Activated CD4-positive, alpha-beta memory T cell treated with anti-CD3 and anti-CD28 coated beads, Interleukin-2, amount 10 ng/mL, durations not matched to agents 7 days and 5 days (primary cell): ENCODE results near the gene PKD1L1. TPM values are rescaled to one million over a fixed set of nuclear protein-coding genes. Genes with fewer than 3 reads are reported as not detected.

Source experiments
- CTCF ChIA-PET: fragments of 350-600 bp; sonication (Branson Sonifier 250); formaldehyde crosslinking; loops from one replicate; lab custom pipeline; 2021; ENCODE audit warnings: antibody characterized with exemption, inconsistent platforms; lab: Charles Lee
- POLR2A ChIA-PET: fragments of 350-600 bp; sonication (Branson Sonifier 250); formaldehyde crosslinking; loops from one replicate; lab custom pipeline; 2021; ENCODE audit warnings: antibody characterized with exemption; lab: Charles Lee
- DNase-seq: peaks from one replicate; pipeline ENCODE4 v3.0.0-alpha.2; 2020
- H3K27ac Mint-ChIP-seq: one replicate; pipeline ENCODE4 v1.8.0; 2021; ENCODE audit warnings: mild to moderate bottlenecking, mixed read lengths
- H3K27me3 Mint-ChIP-seq: one replicate; pipeline ENCODE4 v1.8.0; 2021; ENCODE audit warnings: mixed read lengths
- H3K36me3 Mint-ChIP-seq: one replicate; pipeline ENCODE4 v1.8.0; 2021; ENCODE audit warnings: low read depth, mixed read lengths
- H3K4me1 Mint-ChIP-seq: one replicate; pipeline ENCODE4 v1.8.0; 2021; ENCODE audit warnings: mixed read lengths
- H3K4me3 Mint-ChIP-seq: one replicate; pipeline ENCODE4 v1.8.0; 2021; ENCODE audit warnings: mild to moderate bottlenecking, mixed read lengths
- H3K9me3 Mint-ChIP-seq: one replicate; pipeline ENCODE4 v1.8.0; 2021; ENCODE audit warnings: mixed read lengths
- total RNA-seq, 2 experiments: library from RNA; stranded (reverse); gene quantifications; one replicate each; pipeline ENCODE4 v1.2.3, GENCODE V29; 2021

Gene PKD1L1
- total RNA-seq, 2 experiments from 2014 or later = 0.05 to 0.48 TPM

- Mint-ChIP-seq H3K4me1 (no peaks in the 10 kb centered on the region), H3K36me3 (no peaks in the 10 kb centered on the region)
- POLR2A ChIA-PET = no interaction called here
These were observed 155.6 kb downstream of the PKD1L1 start for GRCh38 chr7:47792521-47793121.

GRCh38 chr7:47791682-47792081 lies 156.6 kb downstream of the PKD1L1 start:
- Mint-ChIP-seq H3K27ac (no peak overlapping the region), H3K36me3 (no peaks in the 10 kb centered on the region), H3K27me3 (peaks cover 7% of the 10 kb centered on the region), H3K4me1 (no peaks in the 10 kb centered on the region), H3K4me3 (no peak overlapping the region), H3K9me3 (no peaks in the 10 kb centered on the region)
- ChIA-PET CTCF (no interaction called here), POLR2A (no interaction called here)
- no peak for DNase-seq

More at GRCh38 chr7:47792521-47793121, 155.6 kb downstream of the PKD1L1 start:
- H3K27ac Mint-ChIP-seq = no peak overlapping the region
- no peak for DNase-seq
- CTCF ChIA-PET = no interaction called here
- no peak overlapping the region for H3K4me3 Mint-ChIP-seq
- no peaks in the 10 kb centered on the region for H3K9me3 Mint-ChIP-seq
- H3K27me3 Mint-ChIP-seq = peaks cover 7% of the 10 kb centered on the region

GRCh38 chr7:47788083-47788482 lies 160.2 kb downstream of the PKD1L1 start:
- Mint-ChIP-seq H3K36me3 (no peaks in the 10 kb centered on the region), H3K27ac (no peak overlapping the region), H3K27me3 (peaks cover 1% of the 10 kb centered on the region), H3K9me3 (no peaks in the 10 kb centered on the region), H3K4me3 (no peak overlapping the region), H3K4me1 (no peaks in the 10 kb centered on the region)
- ChIA-PET POLR2A (no interaction called here), CTCF (no interaction called here)
- no peak for DNase-seq

- ChIA-PET CTCF (no interaction called here), POLR2A (no interaction called here)
- DNase-seq = no peak
- Mint-ChIP-seq H3K9me3 (no peaks in the 10 kb centered on the region), H3K27ac (no peak overlapping the region), H3K27me3 (peaks cover 1% of the 10 kb centered on the region), H3K36me3 (no peaks in the 10 kb centered on the region), H3K4me1 (no peaks in the 10 kb centered on the region), H3K4me3 (no peak overlapping the region)
These were observed 160.8 kb downstream of the PKD1L1 start for GRCh38 chr7:47787249-47788069.

GRCh38 chr7:47786557-47787248 lies 161.6 kb downstream of the PKD1L1 start:
- no peak for DNase-seq
- ChIA-PET POLR2A (interaction anchor here (0.7 kb wide), 1 partner anchor 1400 kb away, joined by 3 read pairs; no protein-coding TSS in a partner anchor), CTCF (no interaction called here)
- Mint-ChIP-seq H3K27me3 (peaks cover 3% of the 10 kb centered on the region), H3K27ac (no peak overlapping the region), H3K9me3 (no peaks in the 10 kb centered on the region), H3K36me3 (no peaks in the 10 kb centered on the region), H3K4me1 (no peaks in the 10 kb centered on the region), H3K4me3 (no peak overlapping the region)

- Mint-ChIP-seq H3K4me1 (no peaks in the 10 kb centered on the region), H3K27me3 (peaks cover 5% of the 10 kb centered on the region), H3K27ac (no peak overlapping the region), H3K9me3 (no peaks in the 10 kb centered on the region), H3K36me3 (no peaks in the 10 kb centered on the region), H3K4me3 (no peak overlapping the region)
- DNase-seq = no peak
- POLR2A ChIA-PET = interaction anchor here (0.7 kb wide), 1 partner anchor 1400 kb away, joined by 3 read pairs; no protein-coding TSS in a partner anchor
- CTCF ChIA-PET = interaction anchor here (1.5 kb wide), 1 partner anchor 33 kb away, joined by 4 read pairs; no protein-coding TSS in a partner anchor
These were observed 162.2 kb downstream of the PKD1L1 start for GRCh38 chr7:47785923-47786556.

GRCh38 chr7:47783456-47784223 lies 164.6 kb downstream of the PKD1L1 start:
- POLR2A ChIA-PET = no interaction called here
- CTCF ChIA-PET = no interaction called here

GRCh38 chr7:47782792-47783191 lies 165.5 kb downstream of the PKD1L1 start:
- Mint-ChIP-seq H3K4me3 (no peak overlapping the region), H3K36me3 (no peaks in the 10 kb centered on the region), H3K4me1 (no peaks in the 10 kb centered on the region), H3K9me3 (no peaks in the 10 kb centered on the region), H3K27me3 (peaks cover 5% of the 10 kb centered on the region), H3K27ac (no peak overlapping the region)
- no peak for DNase-seq
- ChIA-PET CTCF (no interaction called here), POLR2A (no interaction called here)

More at GRCh38 chr7:47783456-47784223, 164.6 kb downstream of the PKD1L1 start:
- Mint-ChIP-seq H3K36me3 (no peaks in the 10 kb centered on the region), H3K9me3 (no peaks in the 10 kb centered on the region), H3K27me3 (peaks cover 5% of the 10 kb centered on the region), H3K4me1 (no peaks in the 10 kb centered on the region), H3K27ac (no peak overlapping the region), H3K4me3 (no peak overlapping the region)
- DNase-seq = no peak

GRCh38 chr7:47782022-47782421 lies 166.2 kb downstream of the PKD1L1 start:
- ChIA-PET POLR2A (no interaction called here), CTCF (no interaction called here)

GRCh38 chr7:47780555-47780954 lies 167.7 kb downstream of the PKD1L1 start:
- H3K36me3 Mint-ChIP-seq = no peaks in the 10 kb centered on the region
- H3K27ac Mint-ChIP-seq = no peak overlapping the region
- no peak overlapping the region for H3K4me3 Mint-ChIP-seq
- H3K27me3 Mint-ChIP-seq = peaks cover 5% of the 10 kb centered on the region
- H3K4me1 Mint-ChIP-seq = no peaks in the 10 kb centered on the region
- POLR2A ChIA-PET = no interaction called here
- CTCF ChIA-PET = no interaction called here
- no peak for DNase-seq
- H3K9me3 Mint-ChIP-seq = no peaks in the 10 kb centered on the region

More at GRCh38 chr7:47782022-47782421, 166.2 kb downstream of the PKD1L1 start:
- Mint-ChIP-seq H3K36me3 (no peaks in the 10 kb centered on the region), H3K4me1 (no peaks in the 10 kb centered on the region), H3K27me3 (peaks cover 5% of the 10 kb centered on the region), H3K27ac (no peak overlapping the region), H3K4me3 (no peak overlapping the region), H3K9me3 (no peaks in the 10 kb centered on the region)
- DNase-seq = no peak

GRCh38 chr7:47779341-47779771 lies 168.9 kb downstream of the PKD1L1 start:
- Mint-ChIP-seq H3K27ac (no peak overlapping the region), H3K27me3 (peaks cover 5% of the 10 kb centered on the region), H3K4me3 (no peak overlapping the region), H3K9me3 (no peaks in the 10 kb centered on the region), H3K4me1 (no peaks in the 10 kb centered on the region), H3K36me3 (no peaks in the 10 kb centered on the region)
- POLR2A ChIA-PET = no interaction called here
- CTCF ChIA-PET = no interaction called here
- no peak for DNase-seq

GRCh38 chr7:47778153-47778661 lies 170.1 kb downstream of the PKD1L1 start:
- POLR2A ChIA-PET = no interaction called here
- Mint-ChIP-seq H3K27me3 (peaks cover 5% of the 10 kb centered on the region), H3K27ac (no peak overlapping the region), H3K36me3 (no peaks in the 10 kb centered on the region), H3K9me3 (no peaks in the 10 kb centered on the region), H3K4me1 (no peaks in the 10 kb centered on the region), H3K4me3 (no peak overlapping the region)
- CTCF ChIA-PET = no interaction called here
- no peak for DNase-seq
